ENCODE data around the gene MMP25.

The MMP25 gene

GRCh38 chr16:3098459-3099394, 52.4 kb downstream of the MMP25 start, which contains the start of gene ZSCAN10:
ZSCAN10 (minus strand) TSS chr16:3099294; CDS start chr16:3092937, 6,357 bp downstream.
- DNase-seq (ENCODE audit: insufficient read length): no peak
- TF ChIP-seq TAF1 (IDR thresholded peaks at IDR 0.05; ENCODE audit: borderline replicate concordance, low read depth, low read length) (no peak), POLR2A (IDR thresholded peaks at IDR 0.05; ENCODE audit: low read depth, low read length) (no peak), POLR2AphosphoS5 (IDR thresholded peaks at IDR 0.05; ENCODE audit: low read depth, low read length) (no peak)
- no peak for FAIRE-seq

- no peak for DNase-seq (ENCODE audit: insufficient read length)
Observed at GRCh38 chr16:3099395-3099731, 53.0 kb downstream of the MMP25 start.

GRCh38 chr16:3099732-3100499, 53.6 kb downstream of the MMP25 start:
- FAIRE-seq: peak; percentile 67
- DNase-seq (ENCODE audit: insufficient read length): peak; percentile 94
- TF ChIP-seq POLR2A (IDR thresholded peaks at IDR 0.05; ENCODE audit: low read depth, low read length) (no peak), POLR2AphosphoS5 (IDR thresholded peaks at IDR 0.05; ENCODE audit: low read depth, low read length) (no peak), TAF1 (IDR thresholded peaks at IDR 0.05; ENCODE audit: borderline replicate concordance, low read depth, low read length) (no peak)

More at GRCh38 chr16:3099395-3099731, 53.0 kb downstream of the MMP25 start:
- FAIRE-seq: no peak
- TF ChIP-seq POLR2A (IDR thresholded peaks at IDR 0.05; ENCODE audit: low read depth, low read length): no peak
- no peak for TF ChIP-seq TAF1 (IDR thresholded peaks at IDR 0.05; ENCODE audit: borderline replicate concordance, low read depth, low read length)
- no peak for TF ChIP-seq POLR2AphosphoS5 (IDR thresholded peaks at IDR 0.05; ENCODE audit: low read depth, low read length)

GRCh38 chr16:3101018-3101840, 54.9 kb downstream of the MMP25 start:
- DNase-seq (ENCODE audit: insufficient read length) (no peak), FAIRE-seq (peak; percentile 81)
- no peak for TF ChIP-seq POLR2A (IDR thresholded peaks at IDR 0.05; ENCODE audit: low read depth, low read length)

GRCh38 chr16:3101841-3102470, 55.6 kb downstream of the MMP25 start:
- FAIRE-seq (no peak), DNase-seq (ENCODE audit: insufficient read length) (no peak)
- TF ChIP-seq POLR2A (IDR thresholded peaks at IDR 0.05; ENCODE audit: low read depth, low read length) (no peak), TAF1 (IDR thresholded peaks at IDR 0.05; ENCODE audit: borderline replicate concordance, low read depth, low read length) (no peak), POLR2AphosphoS5 (IDR thresholded peaks at IDR 0.05; ENCODE audit: low read depth, low read length) (no peak)

GRCh38 chr16:3106205-3106928, 60.0 kb downstream of the MMP25 start:
- FAIRE-seq (peak; percentile 84), DNase-seq (ENCODE audit: insufficient read length) (peak; percentile 99)
- TF ChIP-seq TAF1 (IDR thresholded peaks at IDR 0.05; ENCODE audit: borderline replicate concordance, low read depth, low read length) (peak; percentile 49; the same call in 1 of the 2 replicates), POLR2A (IDR thresholded peaks at IDR 0.05; ENCODE audit: low read depth, low read length) (peak; percentile 77; the same call in 1 of the 2 replicates), POLR2AphosphoS5 (IDR thresholded peaks at IDR 0.05; ENCODE audit: low read depth, low read length) (peak; percentile 65)
